Stimulated activated CD4-positive, alpha-beta T cell treated with anti-CD3 and anti-CD28 coated beads, Interleukin-2, amount 100 ng/mL, for 48 hours (primary cell): ENCODE results near the gene C1orf50.
"Not testable (repeated sequence)": the region's sequence is repeated elsewhere in the genome, so short reads cannot be mapped to it uniquely, and the experiment has no call there.

ENCODE experiments used
- DNase-seq, 2 donors: peaks; one replicate each; pipeline ENCODE4 v3.0.0-alpha.2; 2020

C1orf50 gene

DNA sequence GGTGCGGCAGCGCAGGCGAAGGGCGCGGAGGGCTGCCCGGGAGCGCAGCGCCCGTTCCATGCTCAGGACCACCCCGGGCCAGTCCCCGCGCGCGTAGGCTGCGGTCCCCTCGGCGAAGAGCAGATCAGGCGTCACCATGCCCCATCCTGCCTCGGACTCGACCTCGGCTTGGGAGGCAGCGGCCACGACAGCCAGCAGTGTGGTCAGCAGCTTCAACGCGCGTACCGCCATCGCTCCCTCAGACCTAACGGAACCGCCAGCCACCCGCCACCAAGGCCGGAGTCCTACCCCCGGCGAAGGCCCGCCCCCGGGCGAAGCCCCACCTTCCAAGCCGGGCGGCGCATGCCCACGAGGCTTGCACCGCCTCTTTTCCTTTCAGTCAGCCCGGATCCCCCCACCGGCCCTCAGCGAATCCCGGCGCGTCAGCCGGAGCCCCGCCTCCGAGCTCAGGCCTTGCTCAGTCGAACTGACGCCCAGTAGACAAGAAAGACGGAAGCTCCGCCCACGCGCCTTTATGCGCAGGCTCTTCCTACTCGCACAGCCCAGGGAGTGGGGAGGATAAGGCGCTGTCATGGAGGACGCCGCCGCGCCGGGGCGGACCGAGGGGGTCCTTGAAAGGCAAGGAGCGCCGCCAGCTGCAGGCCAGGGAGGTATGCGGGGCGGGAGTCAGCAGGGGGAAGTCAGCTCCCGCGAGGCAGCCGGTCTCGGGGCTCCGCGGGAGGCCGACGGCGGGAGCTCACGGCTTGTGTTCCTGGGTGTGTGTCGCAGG, at the start of gene C1orf50, which contains the start of gene P3H1:
Gene C1orf50, plus strand, starts transcription at position 509 of the 769 bp plus-strand sequence. Its CDS starts 63 bp downstream, at position 572.
Gene P3H1, minus strand, starts transcription at position 288 of the 769 bp plus-strand sequence. Its CDS starts 57 bp downstream, at position 231.
- peak; percentile 99 to 100 for DNase-seq

DNA sequence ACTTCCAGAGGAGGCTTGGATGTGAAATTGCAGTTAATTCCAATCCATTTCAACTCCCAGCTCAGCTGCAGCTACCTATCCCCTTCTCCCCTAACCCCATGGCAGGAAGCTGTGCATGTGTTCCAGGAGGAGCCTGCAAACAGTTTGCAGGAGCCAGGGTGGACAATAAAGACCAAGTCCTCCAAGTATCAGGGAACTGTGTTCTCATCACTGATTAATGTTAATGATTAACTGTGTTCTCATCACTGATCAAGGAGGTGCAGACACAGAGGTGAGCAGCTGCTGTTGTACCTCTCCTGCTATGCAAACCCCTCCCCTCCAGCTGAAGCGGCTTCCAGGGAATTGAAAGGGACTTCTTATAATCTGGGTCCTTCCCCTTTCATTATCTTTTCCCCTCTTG, 46.2 kb upstream of the C1orf50 start:
- DNase-seq: no peak

DNA sequence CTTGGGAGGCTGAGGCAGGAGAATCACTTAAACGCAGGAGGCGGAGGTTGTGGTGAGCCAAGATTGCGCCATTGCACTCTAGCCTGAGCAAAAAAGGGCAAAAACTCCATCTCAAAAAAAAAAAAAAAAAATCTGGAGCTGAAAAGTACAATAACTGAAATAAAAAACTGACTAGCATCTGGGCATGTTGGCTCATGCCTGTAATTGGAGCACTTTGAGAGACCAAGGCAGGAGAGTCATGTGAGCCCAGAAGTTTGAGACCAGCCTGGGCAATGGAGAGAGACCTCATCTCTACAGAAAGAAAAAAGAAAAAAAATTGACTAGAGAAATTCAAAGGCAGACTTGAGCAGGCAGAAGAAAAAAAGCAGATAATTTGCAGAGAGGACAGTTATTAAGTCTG, 45.1 kb upstream of the C1orf50 start:
- no peak for DNase-seq

DNA sequence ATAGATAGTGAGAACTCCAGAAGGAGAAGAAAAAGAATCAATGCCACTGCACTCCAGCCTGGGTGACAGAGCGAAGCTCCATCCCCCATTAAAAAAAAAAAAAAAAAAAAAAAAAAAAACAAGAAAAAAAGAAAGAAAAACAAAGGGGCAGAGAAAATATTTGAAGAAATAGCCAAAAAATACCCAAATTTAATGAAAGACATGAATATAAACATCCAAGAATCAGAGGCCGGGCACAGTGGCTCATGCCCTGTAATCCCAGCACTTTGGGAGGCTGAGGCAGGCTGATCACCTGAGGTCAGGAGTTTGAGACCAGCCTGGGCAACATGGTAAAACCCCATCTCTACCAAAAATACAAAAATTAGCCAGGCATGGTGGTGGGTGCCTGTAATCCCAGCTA, 44.6 kb upstream of the C1orf50 start:
- not testable (repeated sequence) for DNase-seq

DNA sequence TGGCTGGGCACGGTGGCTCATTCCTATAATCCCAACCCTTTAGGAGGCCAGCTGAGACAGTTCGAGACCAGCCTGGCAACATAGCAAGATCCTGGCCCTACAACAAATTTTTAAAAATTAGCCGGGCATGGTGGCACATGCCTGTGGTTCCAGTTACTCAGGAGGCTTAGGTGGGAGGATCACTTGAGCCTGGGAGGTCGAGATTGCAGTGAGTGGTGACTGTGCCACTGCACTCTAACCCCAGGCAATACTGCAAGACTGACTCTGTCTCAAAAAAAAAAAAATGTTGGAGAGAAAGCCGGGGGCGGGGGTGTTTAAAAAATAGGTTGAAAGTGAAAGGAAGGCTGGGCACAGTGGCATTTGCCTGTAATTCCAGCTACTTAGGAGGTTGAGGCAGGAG, 43.5 kb upstream of the C1orf50 start:
- DNase-seq: no peak

DNA sequence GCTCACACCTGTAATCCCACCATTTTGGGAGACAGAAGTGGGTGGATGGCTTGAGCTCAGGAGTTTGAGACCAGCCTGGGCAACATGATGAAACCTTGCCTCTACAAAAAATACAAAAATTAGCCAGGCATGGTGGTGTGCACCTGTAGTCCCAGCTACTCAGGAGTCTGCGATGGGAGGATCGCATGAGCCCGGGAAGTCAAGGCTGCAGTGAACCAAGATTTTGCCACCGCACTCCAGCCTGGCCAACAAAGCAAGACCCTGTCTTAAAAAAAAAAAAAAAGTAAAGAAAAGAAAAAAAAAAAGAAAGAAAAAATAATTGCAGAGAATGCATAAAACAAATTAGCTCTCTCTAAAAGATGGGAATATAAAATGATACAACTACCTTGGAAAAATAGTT, 41.2 kb upstream of the C1orf50 start:
- not testable (repeated sequence) for DNase-seq

DNA sequence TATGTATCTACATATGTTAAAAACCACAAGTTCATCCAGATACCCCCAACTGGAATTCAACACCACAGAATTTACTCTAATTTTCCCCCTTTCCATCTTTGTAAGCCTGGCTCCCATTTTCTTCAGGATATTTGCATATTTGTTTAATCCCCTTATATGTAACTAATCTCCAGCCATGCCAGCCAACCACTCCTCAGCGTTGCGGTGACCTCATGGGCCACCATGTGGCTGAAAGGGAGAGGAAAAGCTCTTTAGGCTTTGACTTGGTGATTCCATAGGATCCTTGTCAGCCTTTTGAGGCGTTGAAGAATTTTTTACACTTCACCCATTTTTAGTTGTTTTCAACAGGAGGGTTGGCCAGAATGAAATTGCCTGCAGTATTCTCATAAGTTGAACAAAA, 37.0 kb upstream of the C1orf50 start:
- DNase-seq: no peak

DNA sequence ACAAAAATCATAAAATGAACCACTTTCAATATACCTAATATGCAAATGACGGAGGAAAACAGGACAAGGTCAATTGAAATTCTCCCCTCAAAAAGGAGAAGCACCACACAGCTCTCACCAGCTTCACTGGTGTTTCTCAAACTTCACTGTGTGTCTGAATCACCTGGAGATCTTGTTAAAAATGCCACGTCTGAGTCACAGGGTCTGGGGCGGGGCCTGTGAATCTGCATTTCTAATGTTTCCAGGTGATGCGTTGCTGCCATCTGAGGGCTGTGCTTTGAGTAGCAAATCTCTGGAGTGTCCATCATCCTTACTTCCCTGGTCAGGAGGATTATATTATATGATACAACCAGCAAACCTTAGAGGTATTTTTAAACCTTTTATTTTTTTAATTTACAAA, 36.1 kb upstream of the C1orf50 start:
- DNase-seq: peak; percentile 51 to 53

DNA sequence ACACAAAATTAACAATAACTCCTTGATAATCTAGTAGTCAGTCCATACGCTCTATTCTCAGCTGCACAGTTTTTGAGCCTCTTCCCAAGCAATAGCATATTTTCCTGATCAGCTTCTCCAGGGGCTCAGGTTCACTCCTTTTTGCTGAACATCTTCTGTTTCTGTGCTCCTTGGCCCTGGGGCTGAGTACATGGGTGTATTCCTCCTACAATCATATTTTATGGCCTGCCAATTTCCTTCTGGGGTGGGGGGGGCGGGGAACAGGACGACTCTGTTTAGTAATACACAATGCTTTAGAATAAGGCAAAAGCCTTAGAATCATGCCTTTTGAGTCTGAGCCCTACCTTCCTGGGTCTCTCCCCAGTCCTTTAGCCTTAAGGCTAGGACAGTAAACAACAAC, 35.5 kb upstream of the C1orf50 start:
- DNase-seq: no peak

DNA sequence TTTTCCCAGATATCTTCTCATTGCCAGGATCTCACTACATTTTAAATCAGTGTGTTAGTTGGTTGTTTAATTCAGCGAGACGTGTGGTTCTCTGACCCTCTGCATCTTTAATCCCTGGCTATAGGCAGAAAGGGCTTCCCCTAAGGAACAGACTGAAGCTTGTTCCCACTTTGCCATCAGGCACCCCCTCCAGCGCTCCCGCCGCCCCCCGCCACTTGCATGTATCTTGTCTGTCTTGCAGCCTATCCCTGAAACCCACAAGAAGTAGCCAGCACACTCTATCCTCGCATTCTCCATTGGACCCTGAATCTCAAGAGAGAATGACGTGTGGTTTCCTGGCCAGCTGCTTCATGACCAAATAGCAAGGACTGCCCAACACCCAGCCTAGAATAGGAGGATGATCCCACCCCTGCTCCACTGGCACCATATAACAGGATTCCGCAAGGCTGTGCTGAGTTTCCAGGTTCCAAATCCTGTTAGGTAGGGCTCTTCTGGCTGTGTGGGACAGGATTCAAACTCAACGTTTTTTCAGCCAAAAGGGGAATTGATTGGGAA, 34.8 kb upstream of the C1orf50 start:
- no peak for DNase-seq

DNA sequence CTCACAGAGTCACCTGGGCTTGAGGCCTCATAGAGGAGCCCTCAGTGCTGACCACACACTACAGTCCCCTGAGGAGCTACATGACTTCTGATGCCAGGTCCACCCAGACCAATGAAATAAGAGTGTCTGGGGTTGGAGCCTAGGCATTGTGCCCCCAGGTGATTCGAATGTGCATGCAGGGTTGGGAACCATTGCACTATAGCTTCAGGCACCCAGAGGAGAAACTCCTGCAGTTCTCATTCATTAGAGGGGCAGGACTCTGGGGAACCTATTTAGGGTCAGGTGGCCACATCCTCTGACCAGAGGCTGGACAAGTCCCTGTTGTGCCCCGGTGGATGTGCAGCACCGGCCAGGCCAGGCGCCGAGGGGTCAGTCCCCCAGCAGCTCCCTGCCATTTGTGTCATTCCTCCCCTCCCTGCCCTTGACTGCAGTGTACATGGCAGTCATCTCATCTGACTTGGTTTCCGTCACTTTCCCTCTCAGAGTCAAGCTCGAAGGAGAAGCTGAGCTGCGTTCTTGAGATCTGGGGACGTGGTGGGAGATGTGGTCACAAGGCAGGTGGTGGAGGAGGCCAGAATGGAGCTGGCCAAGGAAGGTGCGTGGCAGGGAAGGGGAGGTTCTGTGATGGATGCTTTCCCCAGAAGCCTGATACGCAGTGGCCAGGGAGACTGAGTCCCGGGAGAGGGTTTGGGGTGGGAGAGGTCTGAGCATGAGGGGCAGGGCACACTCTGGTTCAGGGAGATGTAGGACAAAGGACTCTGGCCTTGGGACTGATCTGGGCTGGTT, 33.4 kb upstream of the C1orf50 start:
- DNase-seq: no peak

DNA sequence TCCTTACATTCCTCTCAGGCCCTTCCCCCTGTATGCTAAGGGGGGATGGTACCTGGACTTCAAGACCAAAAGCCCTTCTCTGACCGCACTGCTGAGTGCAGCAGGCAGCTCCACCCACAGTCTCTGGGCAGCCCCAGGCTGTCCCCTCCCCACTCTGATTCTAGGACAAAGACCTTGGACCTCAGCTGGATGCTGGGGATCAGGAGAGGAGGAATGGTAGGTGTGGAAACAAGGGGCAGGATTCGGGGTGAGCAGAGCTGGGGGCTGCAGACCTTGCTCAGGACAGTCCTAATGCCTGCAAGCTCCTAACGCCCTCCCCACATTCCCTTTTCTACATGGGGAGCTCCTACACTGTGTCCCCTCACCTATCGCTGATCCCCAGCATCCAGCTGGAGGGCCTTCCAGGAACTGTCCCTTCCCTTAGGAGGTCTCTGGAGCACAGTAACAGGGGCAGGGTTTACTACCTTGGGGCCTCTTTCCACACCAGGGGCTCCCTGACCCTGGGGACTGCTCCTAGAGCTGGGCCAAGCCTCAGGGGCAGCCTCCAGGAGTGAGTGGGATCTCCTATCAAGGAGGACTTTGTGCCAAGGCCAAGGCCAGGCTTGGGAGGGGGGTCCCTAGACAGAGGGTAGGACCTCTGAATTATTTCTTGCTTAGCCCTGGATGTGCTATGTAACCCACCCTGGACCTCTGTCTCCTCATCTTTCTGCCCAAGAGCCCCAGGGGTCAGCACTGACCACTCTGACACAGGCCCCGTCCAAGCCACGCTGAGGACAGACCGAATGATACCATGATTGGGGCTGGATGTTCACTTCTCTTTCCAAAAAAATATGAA, 32.6 kb upstream of the C1orf50 start:
- DNase-seq: no peak

DNA sequence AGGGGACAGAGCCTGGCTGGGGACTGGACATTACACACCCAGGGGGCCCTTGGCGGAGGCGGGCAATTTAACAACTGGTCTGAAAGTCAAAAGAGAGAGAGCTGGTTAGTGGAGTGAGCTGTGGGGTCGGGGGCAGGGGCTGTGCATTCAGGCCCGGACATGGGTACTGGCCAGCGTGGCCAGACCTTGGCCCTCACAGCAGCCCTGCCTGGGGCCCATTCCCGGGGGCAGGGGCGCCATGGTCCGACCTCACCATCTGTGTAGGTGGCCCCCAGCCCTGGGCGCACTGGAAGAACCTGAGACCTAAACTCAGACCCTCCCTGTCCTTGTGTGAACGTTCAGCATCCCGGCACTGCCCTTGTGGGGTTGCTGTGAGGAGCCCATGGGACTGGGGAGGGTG, 32.0 kb upstream of the C1orf50 start:
- no peak for DNase-seq

DNA sequence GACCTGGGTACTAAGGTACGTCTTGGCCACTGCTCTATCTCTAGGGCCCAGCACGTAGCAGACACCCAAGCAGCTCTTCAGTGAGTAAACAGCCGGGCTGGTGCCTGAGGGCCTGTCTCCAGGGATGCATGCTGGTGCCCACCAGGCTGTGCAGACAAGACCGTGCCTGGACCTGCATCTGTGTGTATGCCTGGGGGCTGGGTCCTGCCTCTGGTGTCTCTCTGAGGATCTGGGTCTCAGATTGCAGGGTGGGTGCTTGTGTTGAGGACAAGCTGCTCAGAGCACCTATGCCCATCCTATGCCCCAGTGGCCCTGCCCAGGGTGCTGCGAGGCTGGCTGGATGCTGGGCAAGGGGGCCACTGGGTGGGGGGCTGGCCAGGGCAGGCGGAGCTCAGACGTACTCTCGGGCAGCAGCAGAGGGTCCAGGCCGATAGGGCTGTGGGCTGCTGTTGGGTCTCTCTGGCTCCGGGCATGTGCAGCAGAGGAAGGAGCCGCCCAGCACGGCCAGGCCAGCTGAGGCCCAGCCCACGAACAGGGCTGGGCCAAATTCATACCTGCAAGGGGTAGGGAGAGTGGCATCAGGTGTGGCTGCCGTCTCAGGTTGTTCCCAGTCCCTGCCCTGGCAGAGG, 31.5 kb upstream of the C1orf50 start:
- DNase-seq: no peak

DNA sequence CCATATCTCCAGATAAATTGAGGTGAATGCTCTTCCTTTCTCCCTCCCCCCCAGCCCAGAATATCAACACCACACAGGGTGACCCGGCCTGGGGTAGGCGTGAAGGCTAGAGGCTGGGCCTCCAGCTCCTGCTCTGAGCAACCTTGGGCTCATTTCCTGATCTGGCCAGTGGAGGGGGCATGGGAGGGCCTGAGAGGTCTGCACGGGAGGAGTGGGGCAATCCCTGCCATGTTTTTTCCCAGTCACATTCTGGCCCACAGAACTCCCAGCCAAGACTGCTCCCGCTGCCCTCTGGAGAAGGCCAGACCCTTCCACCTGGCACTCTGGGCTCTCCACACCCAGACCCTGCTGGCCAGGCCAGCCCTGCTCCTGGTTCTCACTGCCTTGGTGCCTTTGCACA, 30.9 kb upstream of the C1orf50 start:
- DNase-seq: no peak

DNA sequence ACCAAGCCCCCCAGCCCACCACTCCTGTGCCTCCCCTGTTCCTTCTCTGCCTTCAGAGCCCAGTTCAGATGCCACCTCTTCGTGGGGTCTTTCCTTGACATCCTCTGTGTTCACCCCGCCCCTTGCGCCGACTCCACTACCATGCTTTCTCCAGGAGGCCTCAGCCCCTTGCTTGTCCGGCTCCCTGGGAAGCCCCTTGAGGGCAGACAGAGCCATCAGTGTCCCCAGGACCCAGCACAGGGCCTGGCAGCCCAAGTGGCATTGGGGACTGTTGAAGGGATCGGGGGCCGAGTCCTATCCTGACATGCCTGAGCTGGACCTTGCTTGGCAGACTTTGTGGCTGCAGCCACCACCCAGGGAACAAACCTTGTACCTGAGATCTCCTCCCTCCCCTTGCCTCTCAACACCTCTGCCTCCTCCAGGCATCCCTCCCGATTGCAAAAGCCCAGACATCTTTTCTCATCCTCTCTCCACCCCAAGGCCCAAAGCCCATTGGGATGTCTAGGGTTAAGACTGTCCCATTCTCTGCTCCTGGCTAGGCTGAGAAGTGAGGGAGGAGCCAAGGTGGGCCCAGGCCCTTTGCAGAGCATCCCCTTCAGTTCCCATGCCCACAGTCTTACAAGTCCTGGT, 30.4 kb upstream of the C1orf50 start:
- DNase-seq: no peak

DNA sequence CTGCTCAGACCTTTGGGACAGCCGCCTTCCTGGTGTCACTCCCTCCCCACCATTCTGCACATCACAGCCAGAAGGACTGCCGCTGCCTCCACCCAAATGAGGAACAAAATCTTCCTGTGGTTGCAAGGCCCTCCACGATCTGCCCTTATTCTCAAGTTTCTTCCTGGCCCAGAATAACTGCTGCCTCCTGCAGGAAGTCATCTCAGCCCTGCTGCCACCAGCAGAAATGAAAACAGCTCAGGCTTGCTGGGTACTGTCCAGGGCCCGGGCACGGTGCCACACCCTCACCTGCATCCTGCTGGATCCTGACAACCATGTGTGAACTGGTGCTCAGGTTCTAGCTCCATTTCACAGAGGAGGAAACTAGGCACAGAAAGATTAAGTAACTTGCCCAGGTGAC, 29.8 kb upstream of the C1orf50 start:
- DNase-seq: no peak

DNA sequence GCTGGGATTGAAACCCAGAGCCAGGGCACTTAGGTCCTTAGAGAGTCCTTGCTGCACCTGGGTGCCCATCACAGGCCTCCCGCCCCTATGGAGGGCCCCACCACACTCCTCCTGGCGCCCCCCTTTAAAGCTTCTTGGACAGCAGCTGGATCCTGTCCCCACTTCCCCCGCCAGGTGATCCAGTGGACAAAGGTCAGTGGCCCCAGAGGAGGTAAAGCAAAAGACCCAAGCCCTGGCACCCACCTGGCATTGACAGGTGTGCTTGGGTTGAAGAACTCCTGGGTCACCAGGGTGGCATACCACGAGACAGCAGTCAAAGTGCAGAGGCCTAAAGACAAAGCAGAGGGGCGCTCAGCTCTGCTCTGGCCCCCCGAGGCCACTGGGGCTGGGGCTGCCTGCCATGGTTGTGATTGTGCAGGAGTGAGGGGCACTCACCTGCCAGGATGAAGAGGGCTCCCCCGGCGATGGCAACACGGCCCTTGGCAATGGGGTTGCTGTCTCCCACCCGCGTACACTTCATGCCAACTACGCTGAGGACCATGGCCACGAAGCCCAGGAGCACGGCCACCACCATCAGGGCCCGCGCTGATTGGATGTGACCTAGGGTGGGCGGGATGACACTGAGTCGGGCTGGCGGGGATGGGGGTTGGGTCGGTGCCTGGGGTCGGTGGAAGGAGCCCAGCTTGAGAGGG, 28.9 kb upstream of the C1orf50 start:
- DNase-seq: no peak

DNA sequence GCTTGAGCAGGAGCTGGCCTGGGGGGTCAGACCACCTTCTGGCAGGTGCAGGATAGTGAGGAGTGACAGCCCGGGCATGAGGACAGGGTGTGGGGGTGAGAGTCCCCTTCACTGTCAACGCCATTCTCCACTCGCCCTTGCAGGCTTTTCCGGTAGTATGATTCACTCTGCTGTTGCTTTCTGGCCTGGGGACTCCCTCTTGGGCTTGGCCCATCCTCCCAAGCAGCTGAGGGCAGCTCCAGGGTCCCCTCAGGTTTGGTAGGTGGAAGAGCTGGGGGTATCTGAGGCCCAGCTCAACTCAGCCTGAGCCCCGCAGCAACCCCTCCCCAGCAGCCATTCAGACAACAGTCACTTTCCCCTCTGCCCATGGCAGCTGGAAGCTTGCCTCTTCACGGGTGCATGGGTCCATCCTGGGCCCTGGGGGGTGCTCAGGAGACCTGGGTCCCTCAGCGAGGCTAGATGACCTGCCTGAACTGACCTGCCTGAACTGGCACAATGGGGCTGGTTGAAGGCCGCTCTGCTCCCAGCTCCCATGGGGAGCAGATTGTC, 28.3 kb upstream of the C1orf50 start:
- no peak for DNase-seq

DNA sequence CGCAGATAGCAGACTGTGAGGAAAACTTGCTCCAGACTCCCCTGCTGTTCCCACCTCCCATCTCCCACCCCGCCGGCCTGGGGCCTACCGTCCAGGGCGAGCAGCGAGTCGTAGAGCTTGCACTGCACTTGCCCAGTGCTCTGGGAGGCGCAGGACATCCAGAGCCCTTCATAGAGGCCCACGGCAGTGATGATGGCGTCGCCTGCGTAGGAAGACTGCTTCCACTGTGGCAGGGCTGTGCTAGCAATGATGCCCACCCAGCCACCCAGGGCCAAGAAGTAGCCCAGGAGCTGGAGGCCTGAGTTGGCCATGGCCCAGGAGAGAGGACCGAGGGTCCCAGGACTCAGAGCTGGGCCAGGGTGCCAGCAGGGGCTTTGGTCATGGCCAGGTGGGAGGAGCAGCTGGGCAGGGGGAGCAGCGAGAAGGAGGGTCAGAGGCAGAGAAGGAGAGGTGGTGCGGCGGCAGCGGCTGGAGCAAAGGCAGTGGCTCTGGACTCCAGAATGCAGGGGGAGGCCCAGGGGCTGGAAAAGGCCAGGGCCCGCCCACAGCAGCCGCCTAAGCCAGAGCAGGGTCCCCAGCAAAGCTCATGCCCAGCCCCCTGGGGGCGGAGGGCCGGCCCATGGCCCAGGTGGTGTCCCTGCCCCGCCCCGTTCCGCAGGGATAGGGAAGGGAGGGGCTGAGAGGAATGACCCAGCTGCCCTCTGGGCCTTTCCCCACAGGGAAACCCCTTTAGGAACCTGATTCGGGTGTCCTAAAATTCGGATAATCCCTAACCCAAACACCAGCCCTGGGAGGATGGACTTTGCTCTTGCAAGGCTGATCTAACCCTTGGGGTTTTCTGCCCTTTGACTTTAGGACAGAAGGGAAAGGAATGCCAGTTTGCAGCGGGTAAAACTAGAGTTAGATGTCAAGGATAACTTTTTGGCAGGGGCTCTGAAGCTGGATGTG, 27.0 kb upstream of the C1orf50 start, which contains the start of gene CLDN19:
Gene CLDN19, minus strand, starts transcription at position 484 of the 948 bp plus-strand sequence. Its CDS starts 173 bp downstream, at position 311.
- DNase-seq: no peak
